MCF 10A (cell line): ENCODE results near the gene NCOA5. TPM values are rescaled to one million over a fixed set of nuclear protein-coding genes. Genes with fewer than 3 reads are reported as not detected.

Experiments
- BruUV-seq: library from RNA; stranded (reverse); fragments of 400-500 nt; replicated peaks from 2 replicates; lab custom pipeline; 2021; lab: Mats Ljungman, UMichigan
- CTCF ChIA-PET: fragments of 300-600 bp; sonication (Branson Sonifier 250); formaldehyde crosslinking; extraction: SDS; loops from one replicate; lab custom pipeline; 2021; ENCODE audit warnings: antibody characterized with exemption, inconsistent platforms; lab: Yijun Ruan, JAX
- POLR2A ChIA-PET: fragments of 300-600, 350-650 bp; sonication (Branson Sonifier 250); formaldehyde crosslinking; extraction: SDS; loops from one replicate; lab custom pipeline; 2020; ENCODE audit warnings: antibody characterized with exemption, inconsistent platforms; lab: Yijun Ruan, JAX
- DNase-seq: peaks from one replicate; pipeline ENCODE4 v3.0.0-alpha.2; 2018; ENCODE audit not compliant: unreplicated experiment
- H3K27ac Mint-ChIP-seq: one replicate; pipeline ENCODE4 v1.8.0; 2022; ENCODE audit warnings: mild to moderate bottlenecking, low read depth, mixed read lengths; ENCODE audit not compliant: unreplicated experiment
- H3K27me3 Mint-ChIP-seq: one replicate; pipeline ENCODE4 v1.8.0; 2022; ENCODE audit warnings: mixed read lengths; ENCODE audit not compliant: insufficient read depth, unreplicated experiment
- H3K36me3 Mint-ChIP-seq: one replicate; pipeline ENCODE4 v1.8.0; 2022; ENCODE audit warnings: mild to moderate bottlenecking, moderate library complexity, mixed read lengths; ENCODE audit not compliant: insufficient read depth, unreplicated experiment
- H3K4me1 Mint-ChIP-seq: one replicate; pipeline ENCODE4 v1.8.0; 2022; ENCODE audit warnings: mixed read lengths; ENCODE audit not compliant: insufficient read depth, unreplicated experiment
- H3K4me3 Mint-ChIP-seq: one replicate; pipeline ENCODE4 v1.8.0; 2022; ENCODE audit warnings: mild to moderate bottlenecking, moderate library complexity, mixed read lengths; ENCODE audit not compliant: unreplicated experiment
- H3K9me3 Mint-ChIP-seq: one replicate; pipeline ENCODE4 v1.8.0; 2022; ENCODE audit warnings: mixed read lengths; ENCODE audit not compliant: unreplicated experiment
- CTCF ChIP-seq: fragments of 200-600 bp; IDR thresholded peaks from one replicate; pipeline ENCODE4 v1.8.0; 2022; ENCODE audit warnings: antibody characterized with exemption, mild to moderate bottlenecking; ENCODE audit not compliant: unreplicated experiment
- intact Hi-C: fragments of 100-400 bp; cut with micrococcal nuclease; formaldehyde crosslinking; loops from 2 replicates; pipeline ENCODE4 v1.14.1; 2022
- total RNA-seq: library from RNA; stranded (reverse); gene quantifications from 2 replicates; pipeline ENCODE4 v1.2.3, GENCODE V29; 2022

Gene NCOA5
- total RNA-seq, 1 experiment from 2014 or later: 26.0 TPM

GRCh38 chr20:46062621-46063020 lies 27.1 kb downstream of the NCOA5 start:
- Mint-ChIP-seq H3K4me3 (no peak overlapping the region), H3K27ac (no peak overlapping the region), H3K27me3 (no peaks in the 10 kb centered on the region), H3K9me3 (no peaks in the 10 kb centered on the region), H3K4me1 (no peaks in the 10 kb centered on the region), H3K36me3 (peaks cover 55% of the 10 kb centered on the region)
- ChIA-PET POLR2A (no interaction called here), CTCF (interaction anchor here (0.6 kb wide), 1 partner anchor 71 kb away, joined by 3 read pairs; no protein-coding TSS in a partner anchor)
- no TSS peak for BruUV-seq
- intact Hi-C loops: no loop called here
- TF ChIP-seq CTCF: no peak
- DNase-seq: no peak

- no peak for DNase-seq
- H3K27ac Mint-ChIP-seq: no peak overlapping the region
- no peak overlapping the region for H3K4me3 Mint-ChIP-seq
- ChIA-PET POLR2A (no interaction called here), CTCF (interaction anchor here (0.6 kb wide), 1 partner anchor 71 kb away, joined by 3 read pairs; no protein-coding TSS in a partner anchor)
- H3K27me3 Mint-ChIP-seq: no peaks in the 10 kb centered on the region
- H3K4me1 Mint-ChIP-seq: no peaks in the 10 kb centered on the region
- BruUV-seq: no TSS peak
- intact Hi-C loops: no loop called here
- TF ChIP-seq CTCF: no peak
- no peaks in the 10 kb centered on the region for H3K9me3 Mint-ChIP-seq
- H3K36me3 Mint-ChIP-seq: peaks cover 55% of the 10 kb centered on the region
Measured at GRCh38 chr20:46062151-46062550, 27.6 kb downstream of the NCOA5 start.

- no peaks in the 10 kb centered on the region for H3K27me3 Mint-ChIP-seq
- ChIA-PET CTCF (interaction anchor here (0.5 to 1.5 kb wide), 3 partner anchors 74 to 346 kb away, joined by 3 to 4 read pairs (median 3); no protein-coding TSS in a partner anchor), POLR2A (interaction anchor here (1.0 to 1.1 kb wide), 2 partner anchors 11 to 12 kb away, joined by 3 read pairs; no protein-coding TSS in a partner anchor)
- no peaks in the 10 kb centered on the region for H3K9me3 Mint-ChIP-seq
- BruUV-seq: no TSS peak
- intact Hi-C loops: no loop called here
- TF ChIP-seq CTCF: no peak
- H3K4me1 Mint-ChIP-seq: no peaks in the 10 kb centered on the region
- no peak overlapping the region for H3K4me3 Mint-ChIP-seq
- DNase-seq: no peak
- H3K36me3 Mint-ChIP-seq: peaks cover 55% of the 10 kb centered on the region
- no peak overlapping the region for H3K27ac Mint-ChIP-seq
Measured at GRCh38 chr20:46060975-46061374, 28.8 kb downstream of the NCOA5 start.

DNA sequence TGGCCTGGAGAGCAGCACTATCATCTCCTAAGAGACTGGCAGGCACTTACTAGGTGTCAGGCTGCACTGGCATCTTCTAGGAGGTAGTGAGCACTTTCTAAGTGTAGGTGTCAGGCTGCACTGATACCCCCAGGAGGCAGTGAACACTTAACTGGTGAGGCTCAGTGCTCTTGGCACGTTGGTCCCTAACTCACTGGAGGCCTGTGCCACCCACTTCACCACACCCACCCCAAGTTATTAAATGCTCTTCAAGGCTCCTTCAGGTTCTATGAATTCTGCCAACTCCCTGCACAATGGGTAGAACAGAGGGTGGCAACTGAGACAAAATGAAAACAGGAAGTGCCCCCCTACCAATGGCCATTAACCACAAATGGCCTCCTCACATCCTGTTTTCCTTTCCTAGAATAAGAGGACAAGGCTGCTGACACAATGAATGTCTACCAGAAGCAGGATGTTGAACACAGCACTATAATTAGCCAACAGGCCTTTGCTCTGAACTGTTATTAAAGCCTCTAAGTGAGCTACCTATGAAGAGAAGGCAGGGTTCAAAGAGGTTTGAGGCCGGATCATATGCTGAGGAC lies 29.4 kb downstream of the NCOA5 start:
- ChIA-PET POLR2A (interaction anchor here (1.1 kb wide), 1 partner anchor 11 kb away, joined by 3 read pairs; no protein-coding TSS in a partner anchor), CTCF (interaction anchor here (0.5 to 1.5 kb wide), 2 partner anchors 74 to 149 kb away, joined by 3 to 4 read pairs; no protein-coding TSS in a partner anchor)
- intact Hi-C loops: no loop called here
- Mint-ChIP-seq H3K27ac (no peak overlapping the region), H3K4me1 (no peaks in the 10 kb centered on the region), H3K4me3 (no peak overlapping the region), H3K9me3 (no peaks in the 10 kb centered on the region), H3K27me3 (peaks cover 4% of the 10 kb centered on the region), H3K36me3 (peaks cover 49% of the 10 kb centered on the region)
- TF ChIP-seq CTCF: no peak
- no peak for DNase-seq
- BruUV-seq: no TSS peak
